GM18868 (cell line): ENCODE results near the gene CFAP61.
A peak's percentile ranks its signal among the peaks of the same experiment; 100 is the strongest.

Experiments
- ATAC-seq: cut with Tn5 transposase; IDR thresholded peaks from one replicate; pipeline ENCODE4 v1.9.1; 2021; ENCODE audit warnings: mild to moderate bottlenecking, moderate library complexity; ENCODE audit not compliant: unreplicated experiment

The CFAP61 gene

GRCh38 chr20:20027284-20027683, 25.0 kb upstream of the CFAP61 start:
- ATAC-seq, result no peak

DNA sequence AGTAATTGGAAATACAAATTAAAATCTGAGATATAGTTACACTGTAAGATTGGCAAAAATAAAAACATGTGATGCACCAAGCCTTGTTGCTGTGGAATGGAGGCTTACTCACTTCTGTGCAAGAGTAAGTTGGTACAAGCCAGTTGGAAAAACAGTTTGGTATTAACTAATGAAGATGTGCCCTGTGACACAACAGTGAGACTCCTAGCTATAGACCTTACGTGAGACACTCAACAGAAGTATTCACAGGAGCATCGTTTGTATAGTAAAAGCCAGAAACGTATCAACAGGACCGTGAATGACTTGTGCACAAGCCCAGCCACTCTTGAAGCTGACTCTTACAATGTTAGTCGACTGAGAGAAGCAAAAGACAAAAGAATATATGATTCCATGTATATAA, 20.5 kb upstream of the CFAP61 start:
- ATAC-seq, result no peak

DNA sequence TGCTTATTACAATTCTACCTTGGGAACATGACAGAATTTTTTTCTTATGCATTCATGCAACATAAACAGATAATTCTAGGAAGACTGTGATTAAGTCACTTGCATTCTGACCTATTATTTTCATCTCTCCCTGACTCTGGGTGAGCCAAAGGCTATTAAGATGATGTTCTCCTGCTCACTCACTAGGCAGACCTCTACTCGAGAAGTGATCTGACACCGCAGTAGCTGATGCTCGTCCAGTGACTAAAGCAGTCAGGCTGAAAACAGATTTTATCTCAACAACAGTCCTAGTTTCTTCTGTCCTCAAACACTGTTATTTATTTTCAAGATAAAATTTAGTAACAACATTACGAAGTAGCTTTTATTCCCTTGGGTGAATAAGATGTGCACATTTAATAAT, 17.8 kb upstream of the CFAP61 start:
- ATAC-seq, result no peak

- no peak for ATAC-seq
Observed at GRCh38 chr20:20036756-20037155, 15.6 kb upstream of the CFAP61 start.

- no peak for ATAC-seq
Observed at GRCh38 chr20:20037960-20038359, 14.4 kb upstream of the CFAP61 start.

- no peak for ATAC-seq
Observed at GRCh38 chr20:20038586-20038985, 13.7 kb upstream of the CFAP61 start.

DNA sequence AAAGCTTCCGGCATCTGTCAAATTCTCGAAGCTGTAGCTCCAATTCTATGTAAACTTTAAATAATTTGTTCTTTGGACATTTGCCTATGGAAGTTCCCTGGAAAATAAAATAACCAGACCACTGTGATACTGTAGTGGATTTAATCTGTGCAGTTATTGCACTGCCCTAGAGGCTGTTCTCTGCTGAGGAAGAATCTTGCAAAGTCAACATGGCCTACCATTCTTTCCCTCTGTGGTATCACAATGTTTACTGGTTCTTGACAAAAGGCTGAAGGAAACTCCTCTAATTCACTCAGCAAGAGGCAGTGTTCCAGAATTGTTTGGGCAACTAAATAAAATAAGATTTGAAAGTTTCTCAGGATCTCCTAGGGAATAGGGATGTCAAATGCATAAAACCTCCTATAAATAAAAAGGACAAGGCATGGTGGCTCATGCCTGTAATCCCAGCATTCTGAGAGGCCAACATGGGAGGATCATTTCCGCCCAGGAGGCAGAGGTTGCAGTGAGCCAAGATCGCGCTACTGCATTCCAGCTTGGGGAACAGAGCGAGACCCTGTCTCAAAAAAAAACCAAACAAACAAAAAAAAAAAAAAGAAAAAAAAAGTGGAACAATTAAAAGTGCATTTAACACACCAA, 12.5 kb upstream of the CFAP61 start:
- ATAC-seq, result no peak

GRCh38 chr20:20051767-20052073, 612 bp upstream of the CFAP61 start:
- ATAC-seq, result peak; percentile 20

GRCh38 chr20:20060234-20060998, 8.1 kb downstream of the CFAP61 start:
- no peak for ATAC-seq

DNA sequence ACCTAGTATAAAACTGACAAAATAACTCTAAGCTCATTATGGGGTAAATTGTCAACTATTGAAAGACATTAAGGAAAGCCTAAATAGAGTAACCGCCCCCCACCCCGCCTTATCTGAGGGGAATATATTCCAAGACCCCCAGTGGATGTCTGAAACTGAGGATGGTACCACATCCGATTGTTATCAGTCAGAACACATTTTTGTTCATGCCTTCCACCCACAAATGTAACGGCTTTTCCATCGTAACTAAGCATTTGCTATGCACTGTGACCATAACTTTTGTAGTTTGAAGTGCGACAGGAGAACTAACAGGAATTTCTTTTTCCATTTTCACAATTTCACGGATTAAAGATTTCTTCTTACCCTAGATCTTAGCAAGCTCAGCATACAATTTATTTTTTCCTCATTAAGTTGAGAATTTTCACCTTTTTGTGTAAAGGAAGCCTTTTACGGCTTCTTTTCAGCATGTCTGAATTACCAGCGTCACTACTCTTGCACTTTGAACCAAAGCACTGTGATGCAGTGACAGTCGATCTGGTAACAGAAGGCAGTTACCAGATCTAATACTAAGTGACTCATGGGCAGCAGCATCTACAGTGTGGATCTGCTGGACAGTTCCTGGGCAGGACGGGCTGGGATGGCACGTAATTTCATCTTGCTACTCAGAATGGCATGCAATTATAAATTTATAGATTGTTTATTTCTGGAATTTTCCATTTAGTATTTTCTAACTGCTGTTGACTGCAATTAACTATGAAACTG, 11.8 kb downstream of the CFAP61 start:
- ATAC-seq, result no peak

GRCh38 chr20:20065361-20065760, 13.0 kb downstream of the CFAP61 start:
- ATAC-seq, result no peak

DNA sequence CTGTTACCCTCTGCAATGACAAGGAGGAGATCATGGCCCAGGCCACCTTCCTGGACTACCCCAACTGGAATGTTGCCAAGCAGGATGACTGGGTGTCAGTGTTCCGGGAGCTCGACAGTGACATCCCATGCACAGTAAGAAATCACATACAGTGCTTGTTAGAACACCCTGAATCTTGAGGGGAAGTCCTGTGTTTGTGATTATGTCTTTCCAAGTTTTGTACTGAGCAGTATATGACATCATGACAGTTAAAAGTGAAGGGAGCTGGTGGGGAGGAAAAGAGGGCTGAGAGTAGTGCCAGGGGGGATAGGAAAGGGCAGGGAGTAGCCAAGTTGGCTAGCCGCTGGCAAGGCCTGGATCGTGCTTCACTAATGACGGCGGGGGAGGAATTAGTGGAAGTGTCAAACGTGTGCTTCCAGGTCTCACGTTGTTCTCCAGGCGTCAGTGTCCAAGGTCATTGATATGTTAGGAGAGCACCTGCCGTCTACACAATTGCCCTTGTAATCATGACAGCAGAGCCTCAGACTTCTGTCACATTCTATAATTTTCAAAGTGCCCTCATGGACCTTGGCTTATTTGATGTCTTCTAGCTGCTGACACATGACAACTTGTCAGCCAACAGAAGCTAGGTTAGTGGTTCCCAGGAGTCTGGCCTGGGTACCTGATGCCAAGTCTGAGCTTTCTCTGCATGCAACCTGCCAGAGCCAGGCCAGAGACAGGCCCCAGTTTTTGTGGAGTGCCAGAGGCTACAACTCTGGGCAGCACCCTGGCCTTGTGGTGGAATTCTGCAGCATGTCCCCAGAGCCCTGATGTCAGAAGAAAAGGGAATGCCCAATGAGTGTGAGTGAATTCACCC, 18.8 kb downstream of the CFAP61 start:
- no peak for ATAC-seq

GRCh38 chr20:20073801-20074371, 21.6 kb downstream of the CFAP61 start:
- no peak for ATAC-seq

GRCh38 chr20:20075032-20075431, 22.7 kb downstream of the CFAP61 start:
- ATAC-seq, result no peak

DNA sequence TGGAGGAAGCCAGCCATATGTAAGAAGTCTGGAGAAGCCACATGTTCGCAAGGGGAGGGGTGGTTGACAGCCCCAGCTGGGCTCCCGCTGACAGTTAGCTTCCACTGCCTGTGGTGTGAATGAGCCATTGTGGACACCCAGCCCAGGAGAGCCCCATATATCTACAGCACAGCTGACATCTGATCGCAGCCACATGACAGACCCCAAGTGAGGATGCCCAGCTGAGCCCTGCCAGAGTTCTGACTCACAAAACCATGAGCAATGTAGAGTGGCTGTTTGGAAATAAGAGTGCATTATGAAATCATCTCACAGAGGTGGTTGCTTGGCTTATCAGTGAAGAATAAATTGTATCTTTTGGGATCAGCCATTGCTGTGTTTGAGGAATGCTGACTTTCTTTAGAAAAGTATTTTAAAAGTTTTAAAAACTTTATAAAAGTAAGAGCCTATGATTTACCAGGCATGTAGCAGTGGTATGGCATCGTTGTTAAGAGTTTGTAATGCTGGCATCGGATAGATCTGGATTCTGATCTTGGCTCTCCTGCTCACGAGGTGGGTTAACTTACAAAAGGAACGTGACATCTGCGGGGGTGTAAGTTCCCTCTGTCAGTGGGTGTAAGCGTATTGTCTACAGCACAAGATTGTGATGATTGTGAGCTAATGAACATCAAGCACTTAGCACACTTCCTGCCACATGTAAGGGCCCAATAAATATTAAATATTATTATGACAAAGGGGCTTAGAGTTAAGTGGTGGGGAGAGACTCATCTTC, 24.1 kb downstream of the CFAP61 start:
- ATAC-seq, result no peak

DNA sequence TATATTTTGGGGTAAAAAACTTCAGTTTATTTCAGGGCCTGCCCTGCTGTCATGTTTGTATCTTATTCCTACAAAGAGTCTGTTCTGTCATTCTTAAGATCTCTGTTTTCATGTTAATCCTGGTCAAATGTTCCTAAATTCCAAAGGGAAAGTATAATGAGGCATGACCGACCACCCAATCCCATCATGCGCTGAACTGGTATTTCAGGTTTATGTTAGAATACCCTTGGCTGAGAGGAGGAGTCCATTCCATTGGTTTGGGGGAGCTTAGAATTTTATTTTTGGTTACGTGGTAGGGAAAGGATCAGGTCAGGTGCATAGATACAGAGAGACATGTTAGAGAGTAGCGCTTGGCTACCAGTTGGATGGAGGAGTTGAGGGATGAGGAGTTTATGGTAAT, 25.7 kb downstream of the CFAP61 start:
- ATAC-seq, result no peak

GRCh38 chr20:20079102-20079784, 26.9 kb downstream of the CFAP61 start:
- no peak for ATAC-seq

DNA sequence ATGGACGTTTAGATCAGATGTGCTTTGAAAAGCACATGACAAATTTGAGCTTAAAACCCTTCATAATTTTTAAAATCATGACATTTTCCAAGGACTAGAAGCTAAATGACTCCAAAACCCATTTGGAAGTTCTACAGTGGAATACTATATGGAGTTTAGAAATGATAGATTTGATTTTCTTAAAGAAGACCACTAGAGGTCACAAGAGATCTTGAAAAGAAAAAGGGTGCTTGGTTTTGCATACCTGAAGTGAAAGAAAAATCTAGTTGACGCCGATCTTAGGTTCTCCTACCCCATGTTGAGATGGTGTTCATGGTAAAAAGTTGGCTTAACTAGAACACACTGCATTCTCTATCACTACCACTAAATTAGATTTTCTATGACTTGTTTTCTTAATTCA, 31.5 kb downstream of the CFAP61 start:
- ATAC-seq, result no peak

DNA sequence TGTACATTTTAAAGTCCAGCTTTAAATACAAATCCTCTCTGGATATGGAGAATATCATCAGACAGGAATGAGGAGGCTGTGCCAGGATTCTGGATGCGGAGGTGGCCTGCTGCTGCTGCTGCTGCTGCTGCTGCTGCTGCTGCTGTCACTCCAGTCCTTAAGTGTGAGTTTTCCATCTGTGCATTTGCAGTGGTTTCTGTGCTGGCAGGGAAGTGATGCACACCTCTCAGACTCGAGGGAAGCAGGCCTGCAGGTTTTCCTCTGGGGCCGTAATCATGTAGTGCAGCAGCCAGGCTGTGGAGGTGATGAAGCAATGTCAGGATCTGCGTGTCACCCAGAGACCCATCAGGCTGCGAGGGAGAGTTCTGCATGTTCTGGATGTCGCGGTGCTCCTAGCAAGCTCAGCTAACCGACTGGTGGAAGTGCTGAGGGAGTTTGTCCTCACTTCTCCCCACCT, 32.0 kb downstream of the CFAP61 start:
- ATAC-seq, result no peak
